GM23338 (cell line): Measurements from ENCODE around the gene DSE. TPM values are rescaled to one million over a fixed set of nuclear protein-coding genes. Genes with fewer than 3 reads are reported as not detected.

Source experiments
- ATAC-seq: fragments of 200-7000 bp; cut with Tn5 transposase; 3 replicates; pipeline ENCODE4 v1.9.1; 2020
- DNase-seq: peaks from one replicate; pipeline ENCODE4 v3.0.0-alpha.2; 2015; ENCODE audit warnings: low spot score
- H2AFZ ChIP-seq: fragments of 200-600 bp; sonication (generic); 2 replicates; pipeline ENCODE4 v1.8.0; 2016; ENCODE audit warnings: antibody characterized with exemption, mild to moderate bottlenecking, moderate library complexity
- H3F3A ChIP-seq: fragments of 200-600 bp; sonication (generic); replicated peaks from 2 replicates; pipeline ENCODE4 v1.8.0; 2017; ENCODE audit warnings: antibody characterized with exemption, mixed run types, low read depth
- H3K27ac ChIP-seq: fragments of 200-600 bp; sonication (generic); 2 replicates; pipeline ENCODE4 v1.6.1; 2016; ENCODE audit warnings: low read depth
- H3K27me3 ChIP-seq: fragments of 200-600 bp; sonication (generic); 2 replicates; pipeline ENCODE4 v1.8.0; 2016; ENCODE audit warnings: mild to moderate bottlenecking, mixed run types, moderate library complexity; ENCODE audit not compliant: insufficient read depth
- H3K36me3 ChIP-seq: fragments of 200-600 bp; sonication (generic); 2 replicates; pipeline ENCODE4 v1.8.0; 2016; ENCODE audit warnings: mild to moderate bottlenecking; ENCODE audit not compliant: insufficient read depth
- H3K4me1 ChIP-seq: fragments of 200-600 bp; sonication (generic); 2 replicates; pipeline ENCODE4 v1.8.0; 2016; ENCODE audit warnings: mild to moderate bottlenecking, moderate library complexity; ENCODE audit not compliant: insufficient read depth
- H3K4me2 ChIP-seq: fragments of 200-600 bp; sonication (generic); 2 replicates; pipeline ENCODE4 v1.7.1; 2017; ENCODE audit warnings: mixed run types
- H3K4me3 ChIP-seq: fragments of 200-600 bp; sonication (generic); 2 replicates; pipeline ENCODE4 v1.6.1; 2016; ENCODE audit warnings: mixed run types
- H3K79me2 ChIP-seq: fragments of 200-600 bp; sonication (generic); replicated peaks from 2 replicates; pipeline ENCODE4 v1.8.0; 2017; ENCODE audit warnings: mild to moderate bottlenecking; ENCODE audit not compliant: insufficient read depth
- H3K9me2 ChIP-seq: fragments of 200-600 bp; sonication (generic); 2 replicates; pipeline ENCODE4 v1.8.0; 2017; ENCODE audit not compliant: insufficient read depth
- H4K20me1 ChIP-seq: fragments of 200-600 bp; sonication (generic); replicated peaks from 2 replicates; pipeline ENCODE4 v1.8.0; 2017; ENCODE audit warnings: mild to moderate bottlenecking; ENCODE audit not compliant: insufficient read depth
- H3K27ac Mint-ChIP-seq: 2 replicates; pipeline ENCODE4 v1.8.0; 2020; ENCODE audit warnings: inconsistent platforms, mild to moderate bottlenecking, moderate library complexity, mixed read lengths
- H3K27me3 Mint-ChIP-seq: 3 replicates; pipeline ENCODE4 v1.8.0; 2022; ENCODE audit warnings: low read depth, mild to moderate bottlenecking, moderate library complexity, mixed read lengths, inconsistent platforms; ENCODE audit not compliant: insufficient read depth, poor library complexity
- H3K36me3 Mint-ChIP-seq: 3 replicates; pipeline ENCODE4 v1.8.0; 2021; ENCODE audit warnings: low read depth, mild to moderate bottlenecking, inconsistent platforms, moderate library complexity, mixed read lengths
- H3K4me1 Mint-ChIP-seq: 3 replicates; pipeline ENCODE4 v1.8.0; 2020; ENCODE audit warnings: mild to moderate bottlenecking, inconsistent platforms, mixed read lengths
- H3K4me3 Mint-ChIP-seq: 3 replicates; pipeline ENCODE4 v1.8.0; 2021; ENCODE audit warnings: moderate library complexity, mild to moderate bottlenecking, inconsistent platforms, mixed read lengths
- H3K9me3 Mint-ChIP-seq: 3 replicates; pipeline ENCODE4 v1.8.0; 2020; ENCODE audit warnings: moderate library complexity, mild to moderate bottlenecking, inconsistent platforms, mixed read lengths
- EZH2 ChIP-seq: fragments of 200-600 bp; sonication (generic); IDR thresholded peaks from one replicate; pipeline ENCODE4 v1.8.0; 2017; ENCODE audit warnings: antibody characterized with exemption, mild to moderate bottlenecking, low read depth; ENCODE audit not compliant: unreplicated experiment
- EZH2phosphoT487 ChIP-seq: fragments of 200-600 bp; sonication (generic); IDR thresholded peaks from one replicate; pipeline ENCODE4 v1.8.1; 2018; ENCODE audit warnings: antibody characterized with exemption; ENCODE audit not compliant: unreplicated experiment
- NANOG ChIP-seq: IDR thresholded peaks from 2 replicates; pipeline ENCODE4 v1.6.1; 2016; ENCODE audit warnings: antibody characterized with exemption, borderline replicate concordance
- POLR2AphosphoS5 ChIP-seq: IDR thresholded peaks from 2 replicates; pipeline ENCODE4 v1.6.1; 2016; ENCODE audit warnings: antibody characterized with exemption, low read depth
- polyA plus RNA-seq: library from polyadenylated mRNA; unstranded; fragments of >200 nt; fragmentation: Nextera tagmentation; extraction: Ambion mirVana; gene quantifications from 2 replicates; pipeline ENCODE4 v1.2.1, GENCODE V29; 2016
- total RNA-seq: library from RNA; depleted of rRNA; stranded (reverse); fragments of >200 nt; shearing (Covaris generic); gene quantifications from 2 replicates; pipeline ENCODE4 v1.2.3, GENCODE V29; 2014
- TF ChIP-seq, protein P1 (sequence below): IDR thresholded peaks from one replicate; pipeline ENCODE4 v1.6.1; 2018; ENCODE audit warnings: antibody characterized with exemption; ENCODE audit not compliant: unreplicated experiment
- TF ChIP-seq, protein P2 (sequence below): IDR thresholded peaks from 2 replicates; pipeline ENCODE4 v1.6.1; 2016; ENCODE audit warnings: antibody characterized with exemption
- TF ChIP-seq, protein P3 (sequence below): fragments of 250-450 bp; sonication (Bioruptor Pico); IDR thresholded peaks from 2 replicates; pipeline ENCODE4 v1.5.0; 2020; ENCODE audit warnings: mild to moderate bottlenecking, moderate library complexity

The DSE gene
- total and polyA plus RNA-seq, 2 experiments from 2014 or later: 18.8 to 45.2 TPM

DNA sequence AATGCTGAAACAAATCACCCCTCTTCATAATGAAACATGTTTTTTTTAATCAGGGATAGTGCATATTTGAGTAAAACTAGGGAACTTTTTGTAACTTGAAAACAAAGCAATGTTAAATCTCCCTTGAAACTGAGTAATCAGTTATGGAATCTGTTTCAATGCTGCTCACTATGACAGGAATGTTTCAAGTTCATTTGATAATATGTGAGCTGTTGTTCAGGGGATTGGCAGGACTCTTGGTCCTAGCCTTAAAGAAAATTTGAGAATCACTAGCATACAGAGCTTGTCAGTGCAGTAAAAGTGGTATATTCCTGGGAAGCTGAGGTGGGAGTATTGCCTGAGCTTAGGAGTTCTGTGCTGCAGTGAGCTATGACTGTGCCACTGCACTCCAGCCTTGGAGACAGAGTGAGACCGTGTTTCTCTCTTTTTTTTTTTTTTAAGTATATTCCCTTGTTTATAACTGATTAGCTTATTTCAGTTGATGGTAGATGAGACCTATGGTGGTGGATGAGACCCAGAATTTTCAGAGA, 68.8 kb downstream of the DSE start (continued):
- TF ChIP-seq, protein P1, sequence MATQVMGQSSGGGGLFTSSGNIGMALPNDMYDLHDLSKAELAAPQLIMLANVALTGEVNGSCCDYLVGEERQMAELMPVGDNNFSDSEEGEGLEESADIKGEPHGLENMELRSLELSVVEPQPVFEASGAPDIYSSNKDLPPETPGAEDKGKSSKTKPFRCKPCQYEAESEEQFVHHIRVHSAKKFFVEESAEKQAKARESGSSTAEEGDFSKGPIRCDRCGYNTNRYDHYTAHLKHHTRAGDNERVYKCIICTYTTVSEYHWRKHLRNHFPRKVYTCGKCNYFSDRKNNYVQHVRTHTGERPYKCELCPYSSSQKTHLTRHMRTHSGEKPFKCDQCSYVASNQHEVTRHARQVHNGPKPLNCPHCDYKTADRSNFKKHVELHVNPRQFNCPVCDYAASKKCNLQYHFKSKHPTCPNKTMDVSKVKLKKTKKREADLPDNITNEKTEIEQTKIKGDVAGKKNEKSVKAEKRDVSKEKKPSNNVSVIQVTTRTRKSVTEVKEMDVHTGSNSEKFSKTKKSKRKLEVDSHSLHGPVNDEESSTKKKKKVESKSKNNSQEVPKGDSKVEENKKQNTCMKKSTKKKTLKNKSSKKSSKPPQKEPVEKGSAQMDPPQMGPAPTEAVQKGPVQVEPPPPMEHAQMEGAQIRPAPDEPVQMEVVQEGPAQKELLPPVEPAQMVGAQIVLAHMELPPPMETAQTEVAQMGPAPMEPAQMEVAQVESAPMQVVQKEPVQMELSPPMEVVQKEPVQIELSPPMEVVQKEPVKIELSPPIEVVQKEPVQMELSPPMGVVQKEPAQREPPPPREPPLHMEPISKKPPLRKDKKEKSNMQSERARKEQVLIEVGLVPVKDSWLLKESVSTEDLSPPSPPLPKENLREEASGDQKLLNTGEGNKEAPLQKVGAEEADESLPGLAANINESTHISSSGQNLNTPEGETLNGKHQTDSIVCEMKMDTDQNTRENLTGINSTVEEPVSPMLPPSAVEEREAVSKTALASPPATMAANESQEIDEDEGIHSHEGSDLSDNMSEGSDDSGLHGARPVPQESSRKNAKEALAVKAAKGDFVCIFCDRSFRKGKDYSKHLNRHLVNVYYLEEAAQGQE: no peak
- TF ChIP-seq, protein P2, sequence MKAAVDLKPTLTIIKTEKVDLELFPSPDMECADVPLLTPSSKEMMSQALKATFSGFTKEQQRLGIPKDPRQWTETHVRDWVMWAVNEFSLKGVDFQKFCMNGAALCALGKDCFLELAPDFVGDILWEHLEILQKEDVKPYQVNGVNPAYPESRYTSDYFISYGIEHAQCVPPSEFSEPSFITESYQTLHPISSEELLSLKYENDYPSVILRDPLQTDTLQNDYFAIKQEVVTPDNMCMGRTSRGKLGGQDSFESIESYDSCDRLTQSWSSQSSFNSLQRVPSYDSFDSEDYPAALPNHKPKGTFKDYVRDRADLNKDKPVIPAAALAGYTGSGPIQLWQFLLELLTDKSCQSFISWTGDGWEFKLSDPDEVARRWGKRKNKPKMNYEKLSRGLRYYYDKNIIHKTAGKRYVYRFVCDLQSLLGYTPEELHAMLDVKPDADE: no peak
- TF ChIP-seq EZH2phosphoT487: no peak
- no peak for TF ChIP-seq NANOG
- TF ChIP-seq POLR2AphosphoS5: no peak

DNA sequence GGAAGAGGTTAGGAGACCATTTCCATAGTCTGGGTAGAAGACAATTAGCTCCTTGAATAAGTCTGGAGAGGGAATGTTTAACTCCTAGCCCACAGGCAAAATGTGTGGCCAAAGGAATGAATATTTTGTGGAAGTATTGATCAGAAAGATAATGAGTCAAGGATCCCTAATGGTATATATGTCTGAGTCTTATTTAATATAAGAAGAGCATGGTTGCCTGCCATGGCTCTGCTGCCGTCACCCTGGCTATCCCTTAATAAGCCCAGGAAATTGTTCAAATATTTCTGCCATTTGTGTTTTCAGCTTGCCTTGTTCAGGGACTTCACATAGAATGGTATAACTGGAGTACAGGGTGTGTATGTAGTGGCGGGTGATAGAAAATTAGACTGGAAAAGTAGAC, 72.4 kb downstream of the DSE start:
- H3K4me1 Mint-ChIP-seq: peaks cover 42% of the 10 kb centered on the region
- no peaks in the 10 kb centered on the region for H4K20me1 ChIP-seq
- no peak for DNase-seq
- H3K4me3 Mint-ChIP-seq: no peak overlapping the region
- no peaks in the 10 kb centered on the region for H3K27me3 Mint-ChIP-seq
- no peak overlapping the region for H3K4me2 ChIP-seq
- no peak for TF ChIP-seq EZH2
- TF ChIP-seq, protein P3, sequence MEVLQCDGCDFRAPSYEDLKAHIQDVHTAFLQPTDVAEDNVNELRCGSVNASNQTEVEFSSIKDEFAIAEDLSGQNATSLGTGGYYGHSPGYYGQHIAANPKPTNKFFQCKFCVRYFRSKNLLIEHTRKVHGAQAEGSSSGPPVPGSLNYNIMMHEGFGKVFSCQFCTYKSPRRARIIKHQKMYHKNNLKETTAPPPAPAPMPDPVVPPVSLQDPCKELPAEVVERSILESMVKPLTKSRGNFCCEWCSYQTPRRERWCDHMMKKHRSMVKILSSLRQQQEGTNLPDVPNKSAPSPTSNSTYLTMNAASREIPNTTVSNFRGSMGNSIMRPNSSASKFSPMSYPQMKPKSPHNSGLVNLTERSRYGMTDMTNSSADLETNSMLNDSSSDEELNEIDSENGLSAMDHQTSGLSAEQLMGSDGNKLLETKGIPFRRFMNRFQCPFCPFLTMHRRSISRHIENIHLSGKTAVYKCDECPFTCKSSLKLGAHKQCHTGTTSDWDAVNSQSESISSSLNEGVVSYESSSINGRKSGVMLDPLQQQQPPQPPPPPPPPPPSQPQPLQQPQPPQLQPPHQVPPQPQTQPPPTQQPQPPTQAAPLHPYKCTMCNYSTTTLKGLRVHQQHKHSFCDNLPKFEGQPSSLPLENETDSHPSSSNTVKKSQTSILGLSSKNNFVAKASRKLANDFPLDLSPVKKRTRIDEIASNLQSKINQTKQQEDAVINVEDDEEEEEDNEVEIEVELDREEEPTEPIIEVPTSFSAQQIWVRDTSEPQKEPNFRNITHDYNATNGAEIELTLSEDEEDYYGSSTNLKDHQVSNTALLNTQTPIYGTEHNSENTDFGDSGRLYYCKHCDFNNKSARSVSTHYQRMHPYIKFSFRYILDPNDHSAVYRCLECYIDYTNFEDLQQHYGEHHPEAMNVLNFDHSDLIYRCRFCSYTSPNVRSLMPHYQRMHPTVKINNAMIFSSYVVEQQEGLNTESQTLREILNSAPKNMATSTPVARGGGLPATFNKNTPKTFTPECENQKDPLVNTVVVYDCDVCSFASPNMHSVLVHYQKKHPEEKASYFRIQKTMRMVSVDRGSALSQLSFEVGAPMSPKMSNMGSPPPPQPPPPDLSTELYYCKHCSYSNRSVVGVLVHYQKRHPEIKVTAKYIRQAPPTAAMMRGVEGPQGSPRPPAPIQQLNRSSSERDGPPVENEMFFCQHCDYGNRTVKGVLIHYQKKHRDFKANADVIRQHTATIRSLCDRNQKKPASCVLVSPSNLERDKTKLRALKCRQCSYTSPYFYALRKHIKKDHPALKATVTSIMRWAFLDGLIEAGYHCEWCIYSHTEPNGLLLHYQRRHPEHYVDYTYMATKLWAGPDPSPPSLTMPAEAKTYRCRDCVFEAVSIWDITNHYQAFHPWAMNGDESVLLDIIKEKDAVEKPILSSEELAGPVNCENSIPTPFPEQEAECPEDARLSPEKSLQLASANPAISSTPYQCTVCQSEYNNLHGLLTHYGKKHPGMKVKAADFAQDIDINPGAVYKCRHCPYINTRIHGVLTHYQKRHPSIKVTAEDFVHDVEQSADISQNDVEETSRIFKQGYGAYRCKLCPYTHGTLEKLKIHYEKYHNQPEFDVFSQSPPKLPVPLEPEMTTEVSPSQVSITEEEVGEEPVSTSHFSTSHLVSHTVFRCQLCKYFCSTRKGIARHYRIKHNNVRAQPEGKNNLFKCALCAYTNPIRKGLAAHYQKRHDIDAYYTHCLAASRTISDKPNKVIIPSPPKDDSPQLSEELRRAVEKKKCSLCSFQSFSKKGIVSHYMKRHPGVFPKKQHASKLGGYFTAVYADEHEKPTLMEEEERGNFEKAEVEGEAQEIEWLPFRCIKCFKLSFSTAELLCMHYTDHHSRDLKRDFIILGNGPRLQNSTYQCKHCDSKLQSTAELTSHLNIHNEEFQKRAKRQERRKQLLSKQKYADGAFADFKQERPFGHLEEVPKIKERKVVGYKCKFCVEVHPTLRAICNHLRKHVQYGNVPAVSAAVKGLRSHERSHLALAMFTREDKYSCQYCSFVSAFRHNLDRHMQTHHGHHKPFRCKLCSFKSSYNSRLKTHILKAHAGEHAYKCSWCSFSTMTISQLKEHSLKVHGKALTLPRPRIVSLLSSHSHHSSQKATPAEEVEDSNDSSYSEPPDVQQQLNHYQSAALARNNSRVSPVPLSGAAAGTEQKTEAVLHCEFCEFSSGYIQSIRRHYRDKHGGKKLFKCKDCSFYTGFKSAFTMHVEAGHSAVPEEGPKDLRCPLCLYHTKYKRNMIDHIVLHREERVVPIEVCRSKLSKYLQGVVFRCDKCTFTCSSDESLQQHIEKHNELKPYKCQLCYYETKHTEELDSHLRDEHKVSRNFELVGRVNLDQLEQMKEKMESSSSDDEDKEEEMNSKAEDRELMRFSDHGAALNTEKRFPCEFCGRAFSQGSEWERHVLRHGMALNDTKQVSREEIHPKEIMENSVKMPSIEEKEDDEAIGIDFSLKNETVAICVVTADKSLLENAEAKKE (CRISPR knock-in tag): no peak
- ATAC-seq: no peak
- no peaks in the 10 kb centered on the region for H3K27me3 ChIP-seq
- H3K27ac Mint-ChIP-seq: no peak overlapping the region
- no peaks in the 10 kb centered on the region for H3K79me2 ChIP-seq
- no peak overlapping the region for H3K27ac ChIP-seq
- no peaks in the 10 kb centered on the region for H3F3A ChIP-seq
- H2AFZ ChIP-seq: no peak overlapping the region
- no peaks in the 10 kb centered on the region for H3K9me3 Mint-ChIP-seq
- H3K36me3 Mint-ChIP-seq: no peaks in the 10 kb centered on the region
- no peaks in the 10 kb centered on the region for H3K9me2 ChIP-seq
- H3K4me1 ChIP-seq: peaks cover 19% of the 10 kb centered on the region
- H3K4me3 ChIP-seq: no peak overlapping the region
- no peaks in the 10 kb centered on the region for H3K36me3 ChIP-seq
